ENCODE data around the gene ABCC10.
A peak's percentile ranks its signal among the peaks of the same experiment; 100 is the strongest.
"Not testable (repeated sequence)": the region's sequence is repeated elsewhere in the genome, so short reads cannot be mapped to it uniquely, and the experiment has no call there.

ABCC10 gene

GRCh38 chr6:43496370-43497128 lies 69.2 kb downstream of the ABCC10 start:
- H3K9me3 ChIP-seq (ENCODE audit: control insufficient read depth, low read length): no peaks in the 10 kb centered on the region
- no peak overlapping the region for H3K4me3 ChIP-seq (ENCODE audit: extremely low read depth, insufficient read depth, low read length, poor library complexity, severe bottlenecking)
- peak overlapping the region; percentile 45 for H3K27ac ChIP-seq (ENCODE audit: low read depth, low read length, severe bottlenecking)
- 52 to 62% methylated on average over 8 to 13 of the region's 18 CpGs for WGBS, 2 experiments (ENCODE audit: insufficient coverage in 2 of 2)
- H3K36me3 ChIP-seq (ENCODE audit: control insufficient read depth, insufficient read depth, low read length): peaks cover 46% of the 10 kb centered on the region
- peaks cover 47% of the 10 kb centered on the region for H3K4me1 ChIP-seq (ENCODE audit: control insufficient read depth, insufficient read depth, low read length, poor library complexity, severe bottlenecking)

GRCh38 chr6:43497129-43497396 lies 69.7 kb downstream of the ABCC10 start:
- Histone ChIP-seq H3K27ac (ENCODE audit: low read depth, low read length, severe bottlenecking) (no peak overlapping the region), H3K36me3 (ENCODE audit: control insufficient read depth, insufficient read depth, low read length) (peaks cover 48% of the 10 kb centered on the region), H3K4me1 (ENCODE audit: control insufficient read depth, insufficient read depth, low read length, poor library complexity, severe bottlenecking) (peaks cover 47% of the 10 kb centered on the region), H3K9me3 (ENCODE audit: control insufficient read depth, low read length) (no peaks in the 10 kb centered on the region), H3K4me3 (ENCODE audit: extremely low read depth, insufficient read depth, low read length, poor library complexity, severe bottlenecking) (no peak overlapping the region)
- WGBS, 2 experiments (ENCODE audit: insufficient coverage in 2 of 2): 79 to 94% methylated on average over 5 to 6 of the region's 6 CpGs

GRCh38 chr6:43497689-43498088 lies 70.3 kb downstream of the ABCC10 start:
- no peak overlapping the region for H3K27ac ChIP-seq (ENCODE audit: low read depth, low read length, severe bottlenecking)
- no peaks in the 10 kb centered on the region for H3K9me3 ChIP-seq (ENCODE audit: control insufficient read depth, low read length)
- 91 to 100% methylated on average over 4 to 8 of the region's 12 CpGs for whole genome bisulfite sequencing, 2 experiments (ENCODE audit: insufficient coverage in 2 of 2)
- H3K36me3 ChIP-seq (ENCODE audit: control insufficient read depth, insufficient read depth, low read length): peaks cover 54% of the 10 kb centered on the region
- H3K4me3 ChIP-seq (ENCODE audit: extremely low read depth, insufficient read depth, low read length, poor library complexity, severe bottlenecking): no peak overlapping the region
- H3K4me1 ChIP-seq (ENCODE audit: control insufficient read depth, insufficient read depth, low read length, poor library complexity, severe bottlenecking): peaks cover 47% of the 10 kb centered on the region

DNA sequence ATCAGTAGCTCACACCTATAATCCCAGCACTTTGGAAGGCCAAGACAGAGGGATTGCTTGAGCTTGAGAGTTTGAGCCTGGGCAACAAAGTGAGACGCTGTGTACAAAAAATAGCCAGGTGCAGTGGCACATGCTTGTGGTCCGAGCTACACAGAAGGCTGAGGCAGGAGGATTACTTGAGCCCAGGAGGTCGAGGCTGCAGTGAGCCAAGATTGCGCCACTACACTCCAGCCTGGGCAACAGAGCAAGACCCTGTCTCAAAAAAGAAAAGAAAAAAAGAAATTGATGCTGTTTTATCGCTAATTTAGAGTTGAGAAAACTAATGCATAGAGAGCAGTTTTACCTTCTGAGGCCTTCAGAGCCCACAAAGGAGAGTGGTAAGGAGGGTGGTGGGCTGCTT lies 71.0 kb downstream of the ABCC10 start:
- H3K36me3 ChIP-seq (ENCODE audit: control insufficient read depth, insufficient read depth, low read length): peaks cover 59% of the 10 kb centered on the region
- WGBS, 2 experiments (ENCODE audit: insufficient coverage in 2 of 2): 94 to 95% methylated on average over 4 to 5 of the region's 5 CpGs
- peaks cover 41% of the 10 kb centered on the region for H3K4me1 ChIP-seq (ENCODE audit: control insufficient read depth, insufficient read depth, low read length, poor library complexity, severe bottlenecking)
- H3K4me3 ChIP-seq (ENCODE audit: extremely low read depth, insufficient read depth, low read length, poor library complexity, severe bottlenecking); H3K27ac ChIP-seq (ENCODE audit: low read depth, low read length, severe bottlenecking); H3K9me3 ChIP-seq (ENCODE audit: control insufficient read depth, low read length): not testable (repeated sequence)

DNA sequence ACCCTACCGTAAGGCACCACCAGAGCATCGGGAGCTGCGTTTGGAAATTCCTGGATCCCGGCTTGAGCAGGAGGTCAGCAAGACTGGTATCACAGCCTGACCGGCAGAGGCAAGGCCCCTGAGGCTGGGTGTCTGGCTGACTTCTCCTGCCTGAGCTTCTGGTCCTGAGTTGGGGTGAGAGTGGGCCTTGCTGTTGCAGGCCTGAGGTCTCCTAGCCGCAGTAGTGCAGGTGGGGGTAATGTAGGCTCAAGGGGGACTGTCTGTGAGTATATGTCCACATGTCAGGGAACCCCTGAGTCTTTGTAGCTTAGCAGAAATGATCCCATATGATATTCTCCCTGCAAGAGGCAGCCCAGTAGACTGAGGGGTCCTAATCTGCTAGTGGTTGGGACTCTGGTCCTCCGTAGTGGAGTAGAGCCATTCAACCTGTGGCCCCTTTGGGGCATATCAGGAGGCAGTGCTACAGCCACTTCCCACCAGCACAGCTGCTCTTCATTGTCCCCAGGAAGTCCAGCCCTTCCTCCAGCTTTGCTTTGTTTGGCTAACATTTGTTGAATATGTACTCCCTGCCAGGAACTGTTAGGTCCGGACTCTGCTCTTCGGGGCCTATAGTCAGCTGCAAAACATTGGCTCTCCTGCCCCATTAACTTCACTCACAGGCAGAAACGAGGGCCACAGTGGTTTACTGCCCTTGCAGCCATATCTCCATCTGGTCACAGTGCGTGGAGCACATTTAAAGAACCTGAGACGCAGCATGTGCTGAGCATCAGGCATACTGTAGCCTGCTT lies 71.9 kb downstream of the ABCC10 start:
- 96% methylated on average over 12 of the region's 12 CpGs for WGBS, 2 experiments (ENCODE audit: insufficient coverage in 2 of 2)
- H3K36me3 ChIP-seq (ENCODE audit: control insufficient read depth, insufficient read depth, low read length): peaks cover 65% of the 10 kb centered on the region
- no peak overlapping the region for H3K27ac ChIP-seq (ENCODE audit: low read depth, low read length, severe bottlenecking)
- no peak overlapping the region for H3K4me3 ChIP-seq (ENCODE audit: extremely low read depth, insufficient read depth, low read length, poor library complexity, severe bottlenecking)
- H3K4me1 ChIP-seq (ENCODE audit: control insufficient read depth, insufficient read depth, low read length, poor library complexity, severe bottlenecking): peaks cover 32% of the 10 kb centered on the region
- H3K9me3 ChIP-seq (ENCODE audit: control insufficient read depth, low read length): no peaks in the 10 kb centered on the region

Measured in mesodermal cell (in vitro differentiated cells).